Fibroblast of skin of back (primary cell): ENCODE data around the gene NDUFAF2.
"Not testable (repeated sequence)": the region's sequence is repeated elsewhere in the genome, so short reads cannot be mapped to it uniquely, and the experiment has no call there.

Source experiments
- DNase-seq: peaks from one replicate; pipeline ENCODE4 v3.0.0-alpha.2; 2013

The NDUFAF2 gene

GRCh38 chr5:61051267-61051666, 106.3 kb downstream of the NDUFAF2 start:
- peak; percentile 81 for DNase-seq

- DNase-seq: peak; percentile 93
Observed at GRCh38 chr5:61052882-61053281, 107.9 kb downstream of the NDUFAF2 start.

- DNase-seq: peak; percentile 50
Observed at GRCh38 chr5:61053937-61054336, 108.9 kb downstream of the NDUFAF2 start.

- DNase-seq: peak; percentile 54
Observed at GRCh38 chr5:61055434-61056006, 110.5 kb downstream of the NDUFAF2 start.

- DNase-seq: no peak
Observed at GRCh38 chr5:61059499-61059898, 114.5 kb downstream of the NDUFAF2 start.

- DNase-seq: no peak
Observed at GRCh38 chr5:61069150-61069549, 124.1 kb downstream of the NDUFAF2 start.

GRCh38 chr5:61071526-61071925, 126.5 kb downstream of the NDUFAF2 start:
- no peak for DNase-seq

GRCh38 chr5:61076626-61077025, 131.6 kb downstream of the NDUFAF2 start:
- no peak for DNase-seq

GRCh38 chr5:61081741-61082140, 136.7 kb downstream of the NDUFAF2 start:
- no peak for DNase-seq

- DNase-seq: peak; percentile 41
Observed at GRCh38 chr5:61082516-61083280, 137.7 kb downstream of the NDUFAF2 start.

- no peak for DNase-seq
Observed at GRCh38 chr5:61084658-61085057, 139.7 kb downstream of the NDUFAF2 start.

- DNase-seq: no peak
Observed at GRCh38 chr5:61085885-61086284, 140.9 kb downstream of the NDUFAF2 start.

- no peak for DNase-seq
Observed at GRCh38 chr5:61087921-61088320, 142.9 kb downstream of the NDUFAF2 start.

GRCh38 chr5:61089351-61089750, 144.3 kb downstream of the NDUFAF2 start:
- no peak for DNase-seq

- not testable (repeated sequence) for DNase-seq
Observed at GRCh38 chr5:61093046-61093771, 148.2 kb downstream of the NDUFAF2 start.

GRCh38 chr5:61097465-61097864, 152.5 kb downstream of the NDUFAF2 start:
- DNase-seq: no peak

GRCh38 chr5:61098251-61098995, 153.4 kb downstream of the NDUFAF2 start:
- no peak for DNase-seq

GRCh38 chr5:61100437-61100836, 155.4 kb downstream of the NDUFAF2 start:
- no peak for DNase-seq

- no peak for DNase-seq
Observed at GRCh38 chr5:61114441-61114840, 169.4 kb downstream of the NDUFAF2 start.

- DNase-seq: no peak
Observed at GRCh38 chr5:61115968-61116367, 171.0 kb downstream of the NDUFAF2 start.

- DNase-seq: no peak
Observed at GRCh38 chr5:61119066-61119465, 174.1 kb downstream of the NDUFAF2 start.

GRCh38 chr5:61120534-61120933, 175.5 kb downstream of the NDUFAF2 start:
- no peak for DNase-seq

- DNase-seq: no peak
Observed at GRCh38 chr5:61123145-61123544, 178.1 kb downstream of the NDUFAF2 start.
